A549 (cell line): ENCODE data around the gene ACAP1. TPM values are rescaled to one million over a fixed set of nuclear protein-coding genes. Genes with fewer than 3 reads are reported as not detected.

Experiments used
- ATAC-seq, 2 experiments: fragments of 200-7000 bp in 1 of 2; fragments of >200 bp in 1 of 2; cut with Nextera tagmentation in 1 of 2; cut with Tn5 transposase in 1 of 2; 3 replicates each; pipeline versions ENCODE4 v1.8.0 to v1.9.1; 2018 to 2020; ENCODE audit warnings: mild to moderate bottlenecking in 1 of 2, moderate library complexity in 1 of 2
- CTCF ChIA-PET: fragments of 300-600 bp; sonication (Branson Sonifier 250); formaldehyde crosslinking; extraction: SDS; loops from one replicate; lab custom pipeline; 2021; ENCODE audit warnings: antibody characterized with exemption, inconsistent platforms; lab: Yijun Ruan, JAX
- POLR2A ChIA-PET: fragments of 350-600 bp; formaldehyde crosslinking; extraction: SDS; loops from one replicate; lab custom pipeline; 2021; ENCODE audit warnings: antibody characterized with exemption, inconsistent platforms; lab: Yijun Ruan, JAX
- DNase-seq, 2 experiments: peaks; one replicate each; pipeline versions ENCODE4 v3.0.0 to v3.0.0-alpha.2; 2011 to 2016; ENCODE audit warnings: low read depth in 1 of 2, low spot score in 1 of 2
- FAIRE-seq: peaks from 2 replicates; lab custom pipeline; 2011; peaks lifted over from hg19 to GRCh38; lab: Jason Lieb, UNC
- H3K27ac ChIP-seq, 2 experiments: fragments of >200 bp; sonication (Bioruptor Twin); formaldehyde crosslinking; 3 replicates each; pipeline ENCODE4 v1.5.1; 2016 to 2017
- H3K4me1 ChIP-seq: fragments of >200 bp; sonication (Bioruptor Twin); formaldehyde crosslinking; 3 replicates; pipeline ENCODE4 v1.6.1; 2016
- H3K4me2 ChIP-seq: fragments of >200 bp; sonication (Bioruptor Twin); formaldehyde crosslinking; 3 replicates; pipeline ENCODE4 v1.6.1; 2016
- H3K4me3 ChIP-seq: fragments of >200 bp; sonication (Bioruptor Twin); formaldehyde crosslinking; 3 replicates; pipeline ENCODE4 v1.5.1; 2016
- H3K9me3 ChIP-seq: fragments of >200 bp; sonication (Bioruptor Twin); formaldehyde crosslinking; 3 replicates; pipeline ENCODE4 v1.6.1; 2016
- CHD4 ChIP-seq: fragments of 200-600 bp; sonication (generic); IDR thresholded peaks from 2 replicates; pipeline ENCODE4 v1.6.1; 2016; ENCODE audit warnings: antibody characterized with exemption, mild to moderate bottlenecking, borderline replicate concordance
- EHMT2 ChIP-seq: fragments of 200-600 bp; sonication (generic); IDR thresholded peaks from 2 replicates; pipeline ENCODE4 v1.6.1; 2016; ENCODE audit warnings: antibody characterized with exemption, low read depth, mild to moderate bottlenecking, moderate library complexity
- EP300 ChIP-seq, 2 experiments: fragments of >200 bp; sonication (Bioruptor Twin); formaldehyde crosslinking; IDR thresholded peaks; 2 replicates in 1 of 2; 3 replicates in 1 of 2; pipeline ENCODE4 v1.6.1; 2016 to 2017
- FOXS1 ChIP-seq: fragments of 250-450 bp; sonication (Bioruptor Pico); IDR thresholded peaks from 2 replicates; pipeline ENCODE4 v1.5.0; 2020; ENCODE audit warnings: mild to moderate bottlenecking, moderate library complexity
- HOXB13 ChIP-seq: fragments of 250-450 bp; sonication (Bioruptor Pico); IDR thresholded peaks from 2 replicates; pipeline ENCODE4 v1.5.0; 2020; ENCODE audit warnings: low read depth, mild to moderate bottlenecking, moderate library complexity
- MAFK ChIP-seq: fragments of 450-650 bp; IDR thresholded peaks from 2 replicates; pipeline ENCODE4 v1.6.1; 2014; ENCODE audit not compliant: partially characterized antibody
- MAZ ChIP-seq: fragments of 150-350 bp; IDR thresholded peaks from 2 replicates; pipeline ENCODE4 v1.6.1; 2014; ENCODE audit warnings: antibody characterized with exemption, low read depth, low read length, borderline replicate concordance
- NPAS2 ChIP-seq: fragments of 250-450 bp; sonication (Bioruptor Pico); IDR thresholded peaks from 2 replicates; pipeline ENCODE4 v1.8.0; 2022; ENCODE audit warnings: mild to moderate bottlenecking, moderate library complexity, borderline replicate concordance
- PHF8 ChIP-seq: fragments of 200-600 bp; sonication (generic); IDR thresholded peaks from 2 replicates; pipeline ENCODE4 v1.6.1; 2016; ENCODE audit warnings: low read depth, mild to moderate bottlenecking, antibody characterized with exemption, moderate library complexity, borderline replicate concordance
- POLR2AphosphoS2 ChIP-seq: conservative IDR thresholded peaks from 2 replicates; pipeline ENCODE4 v1.6.1; 2012; ENCODE audit warnings: low read length, improper control_type of control experiment, inconsistent platforms
- RARB ChIP-seq: fragments of 250-450 bp; sonication (Bioruptor Pico); IDR thresholded peaks from 2 replicates; pipeline ENCODE4 v1.8.0; 2021; ENCODE audit warnings: mild to moderate bottlenecking, moderate library complexity
- RCOR1 ChIP-seq: fragments of 150-350 bp; IDR thresholded peaks from 2 replicates; pipeline ENCODE4 v1.6.1; 2014; ENCODE audit warnings: antibody characterized with exemption, low read length, low read depth
- SREBF2 ChIP-seq: fragments of 450-650 bp; IDR thresholded peaks from 2 replicates; pipeline ENCODE4 v1.6.1; 2014; ENCODE audit warnings: mild to moderate bottlenecking, moderate library complexity
- TFCP2L1 ChIP-seq: fragments of 250-450 bp; sonication (Bioruptor Pico); IDR thresholded peaks from 2 replicates; pipeline ENCODE4 v1.5.0; 2021; ENCODE audit warnings: mild to moderate bottlenecking
- TP53 ChIP-seq: fragments of 250-450 bp; sonication (Bioruptor Pico); IDR thresholded peaks from 2 replicates; pipeline ENCODE4 v1.5.0; 2021; ENCODE audit warnings: mild to moderate bottlenecking, moderate library complexity
- ZFP36 ChIP-seq: fragments of 450-650 bp; IDR thresholded peaks from 2 replicates; pipeline ENCODE4 v1.6.1; 2014; ENCODE audit warnings: borderline replicate concordance; ENCODE audit not compliant: partially characterized antibody
- ZSCAN20 ChIP-seq: fragments of 250-450 bp; sonication (Bioruptor Pico); IDR thresholded peaks from 2 replicates; pipeline ENCODE4 v1.8.0; 2022; ENCODE audit warnings: mild to moderate bottlenecking, moderate library complexity
- WGBS: methylation state at CpG from one replicate; pipeline ENCODE4 v1.1.6; 2017; ENCODE audit errors: missing lambda C conversion rate; 5-methylcytosine and 5-hydroxymethylcytosine counted together
- polyA plus RNA-seq, 4 experiments: library from polyadenylated mRNA; depleted of rRNA in 3 of 4; stranded (reverse); fragments of >200 nt; fragmentation: RNase III in 1 of 4; extraction: RNeasy Plus Mini Kit Qiagen cat#74134 plus additional on column Dnase treatment in 1 of 4; gene quantifications; 2 replicates in 3 of 4; 3 replicates in 1 of 4; pipeline ENCODE4 v1.2.3, GENCODE V29; 2011 to 2017
- TF ChIP-seq, protein P1 (sequence below): IDR thresholded peaks from 2 replicates; pipeline ENCODE4 v1.6.1; 2012
- TF ChIP-seq, protein P2 (sequence below): fragments of 150-350 bp; IDR thresholded peaks from 2 replicates; pipeline ENCODE4 v1.6.1; 2014; ENCODE audit warnings: low read depth, mild to moderate bottlenecking, low read length

The ACAP1 gene
- polyA plus RNA-seq, 2 of the 4 experiments (the other 2 are of a cell fraction) = 0.41 to 1.3 TPM

DNA sequence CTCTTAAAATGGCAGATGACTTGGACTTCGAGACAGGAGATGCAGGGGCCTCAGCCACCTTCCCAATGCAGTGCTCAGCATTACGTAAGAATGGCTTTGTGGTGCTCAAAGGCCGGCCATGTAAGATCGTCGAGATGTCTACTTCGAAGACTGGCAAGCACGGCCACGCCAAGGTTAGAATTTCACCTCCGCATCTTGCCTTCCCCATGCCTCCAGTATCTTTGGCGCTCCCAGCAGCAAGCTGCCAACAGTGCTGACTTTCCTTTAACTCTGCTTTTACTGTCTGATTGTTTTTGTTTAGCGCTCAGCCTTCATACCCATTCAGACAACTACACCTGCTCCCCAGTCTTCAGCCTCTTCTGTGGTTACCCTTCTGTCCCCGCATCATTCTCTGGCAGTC is 26.7 kb upstream of the ACAP1 start:
- CTCF ChIA-PET = interaction anchor here (0.8 to 4.5 kb wide), 9 partner anchors 8 to 264 kb away, joined by 3 to 22 read pairs (median 5); partner anchors contain the start of genes SLC2A4 and TMEM95
- peak overlapping the region; percentile 98 for H3K4me3 ChIP-seq

GRCh38 chr17:7311110-7311705 is 25.1 kb upstream of the ACAP1 start:
- ChIA-PET POLR2A (interaction anchor here (0.6 kb wide), 1 partner anchor 54 kb away, joined by 3 read pairs; no protein-coding TSS in a partner anchor), CTCF (interaction anchor here (0.9 to 4.5 kb wide), 5 partner anchors 12 to 41 kb away, joined by 3 to 22 read pairs (median 4); no protein-coding TSS in a partner anchor)
- peak overlapping the region; percentile 95; the same call in 1 of the 3 replicates for H3K4me2 ChIP-seq

More for the DNA sequence above, 26.7 kb upstream of the ACAP1 start:
- peaks cover 51% of the 10 kb centered on the region for H3K4me1 ChIP-seq
- H3K27ac ChIP-seq = no peak overlapping the region
- DNase-seq (no peak), ATAC-seq (no peak), FAIRE-seq (no peak)
- no peaks in the 10 kb centered on the region for H3K9me3 ChIP-seq
- WGBS = 75% methylated on average over 12 of the region's 12 CpGs
- TF ChIP-seq RARB (no peak), EHMT2 (no peak), PHF8 (no peak), ZFP36 (no peak), MAFK (no peak), MAZ (no peak), SREBF2 (no peak), FOXS1 (CRISPR knock-in tag) (no peak), NPAS2 (CRISPR knock-in tag) (no peak), EP300 (IDR thresholded peaks at IDR 0.05) (no peak), POLR2AphosphoS2 (no peak), CHD4 (no peak), HOXB13 (no peak), TFCP2L1 (CRISPR knock-in tag) (no peak)
- TF ChIP-seq, protein P1, sequence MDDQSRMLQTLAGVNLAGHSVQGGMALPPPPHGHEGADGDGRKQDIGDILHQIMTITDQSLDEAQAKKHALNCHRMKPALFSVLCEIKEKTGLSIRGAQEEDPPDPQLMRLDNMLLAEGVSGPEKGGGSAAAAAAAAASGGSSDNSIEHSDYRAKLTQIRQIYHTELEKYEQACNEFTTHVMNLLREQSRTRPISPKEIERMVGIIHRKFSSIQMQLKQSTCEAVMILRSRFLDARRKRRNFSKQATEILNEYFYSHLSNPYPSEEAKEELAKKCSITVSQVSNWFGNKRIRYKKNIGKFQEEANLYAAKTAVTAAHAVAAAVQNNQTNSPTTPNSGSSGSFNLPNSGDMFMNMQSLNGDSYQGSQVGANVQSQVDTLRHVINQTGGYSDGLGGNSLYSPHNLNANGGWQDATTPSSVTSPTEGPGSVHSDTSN = no peak
- TF ChIP-seq, protein P2, sequence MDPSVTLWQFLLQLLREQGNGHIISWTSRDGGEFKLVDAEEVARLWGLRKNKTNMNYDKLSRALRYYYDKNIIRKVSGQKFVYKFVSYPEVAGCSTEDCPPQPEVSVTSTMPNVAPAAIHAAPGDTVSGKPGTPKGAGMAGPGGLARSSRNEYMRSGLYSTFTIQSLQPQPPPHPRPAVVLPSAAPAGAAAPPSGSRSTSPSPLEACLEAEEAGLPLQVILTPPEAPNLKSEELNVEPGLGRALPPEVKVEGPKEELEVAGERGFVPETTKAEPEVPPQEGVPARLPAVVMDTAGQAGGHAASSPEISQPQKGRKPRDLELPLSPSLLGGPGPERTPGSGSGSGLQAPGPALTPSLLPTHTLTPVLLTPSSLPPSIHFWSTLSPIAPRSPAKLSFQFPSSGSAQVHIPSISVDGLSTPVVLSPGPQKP = no peak
- POLR2A ChIA-PET = interaction anchor here (0.6 to 0.7 kb wide), 2 partner anchors 9 to 17 kb away, joined by 3 read pairs; no protein-coding TSS in a partner anchor
- H3K4me2 ChIP-seq = peak overlapping the region; percentile 95

More at GRCh38 chr17:7311110-7311705, 25.1 kb upstream of the ACAP1 start:
- Histone ChIP-seq H3K4me3 (no peak overlapping the region), H3K4me1 (peaks cover 56% of the 10 kb centered on the region), H3K9me3 (no peaks in the 10 kb centered on the region), H3K27ac (no peak overlapping the region)
- DNase-seq = no peak
- 81% methylated on average over 7 of the region's 7 CpGs for WGBS
- FAIRE-seq = no peak
- TF ChIP-seq TP53 (CRISPR knock-in tag) (peak; percentile 59; the same call in 1 of the 2 replicates), ZSCAN20 (CRISPR knock-in tag) (no peak), RCOR1 (no peak), PHF8 (no peak), SREBF2 (no peak)
- TF ChIP-seq, protein P1 = peak; percentile 14; the same call in 1 of the 2 replicates
- no peak for ATAC-seq
